PC-3 (cell line): Measurements from ENCODE around the gene AQP2. TPM values are rescaled to one million over a fixed set of nuclear protein-coding genes. Genes with fewer than 3 reads are reported as not detected.

Source experiments
- ATAC-seq: fragments of 200-7000 bp; cut with Tn5 transposase; 2 replicates; pipeline ENCODE4 v1.9.1; 2020; ENCODE audit warnings: mild to moderate bottlenecking, moderate library complexity
- BruUV-seq: library from RNA; stranded (reverse); fragments of 400-500 nt; replicated peaks from 2 replicates; lab custom pipeline; 2021; lab: Mats Ljungman, UMichigan
- CTCF ChIA-PET: fragments of 300-600 bp; sonication (Branson Sonifier 250); formaldehyde crosslinking; loops from one replicate; lab custom pipeline; 2022; ENCODE audit warnings: antibody characterized with exemption; lab: Charles Lee
- POLR2A ChIA-PET: fragments of 300-600 bp; sonication (Branson Sonifier 250); formaldehyde crosslinking; loops from one replicate; lab custom pipeline; 2022; ENCODE audit warnings: antibody characterized with exemption; ENCODE audit not compliant: unreplicated experiment; lab: Charles Lee
- DNase-seq: peaks from one replicate; pipeline ENCODE4 v3.0.0-alpha.2; 2015
- H2AFZ ChIP-seq: fragments of 300-600 bp; sonication (generic); 2 replicates; pipeline ENCODE4 v1.6.0; 2016; ENCODE audit warnings: antibody characterized with exemption, low read length
- H3F3A ChIP-seq: fragments of 300-600 bp; sonication (generic); one replicate; pipeline ENCODE4 v1.6.0; 2017; ENCODE audit warnings: antibody characterized with exemption, low read length, control low read depth, mild to moderate bottlenecking; ENCODE audit not compliant: unreplicated experiment
- H3K27ac ChIP-seq: fragments of 300-600 bp; sonication (generic); 2 replicates; pipeline ENCODE4 v1.5.1; 2016; ENCODE audit warnings: mild to moderate bottlenecking, low read length
- H3K27me3 ChIP-seq: fragments of 300-600 bp; sonication (generic); 2 replicates; pipeline ENCODE4 v1.6.1; 2016; ENCODE audit warnings: low read length, mixed read lengths
- H3K36me3 ChIP-seq: fragments of 300-600 bp; sonication (generic); 2 replicates; pipeline ENCODE4 v1.6.1; 2016; ENCODE audit warnings: low read depth, mixed run types, low read length, mixed read lengths
- H3K4me1 ChIP-seq: fragments of 300-600 bp; sonication (generic); 2 replicates; pipeline ENCODE4 v1.5.1; 2016; ENCODE audit warnings: low read length; ENCODE audit not compliant: insufficient read depth
- H3K4me2 ChIP-seq: fragments of 300-600 bp; sonication (generic); 2 replicates; pipeline ENCODE4 v1.6.0; 2016; ENCODE audit warnings: low read length
- H3K4me3 ChIP-seq: fragments of 300-600 bp; sonication (generic); 2 replicates; pipeline ENCODE4 v1.5.1; 2016; ENCODE audit warnings: mild to moderate bottlenecking, low read length, mixed read lengths
- H3K79me2 ChIP-seq: fragments of 300-600 bp; sonication (generic); 2 replicates; pipeline ENCODE4 v1.6.1; 2017; ENCODE audit warnings: low read length, mixed read lengths
- H3K9ac ChIP-seq: fragments of 300-600 bp; sonication (generic); 2 replicates; pipeline ENCODE4 v1.6.0; 2016; ENCODE audit warnings: mild to moderate bottlenecking, low read length
- H3K9me2 ChIP-seq: fragments of 300-600 bp; sonication (generic); replicated peaks from 2 replicates; pipeline ENCODE4 v1.6.1; 2016; ENCODE audit warnings: mixed run types, low read length, mixed read lengths
- H3K9me3 ChIP-seq: fragments of 300-600 bp; sonication (generic); 2 replicates; pipeline ENCODE4 v1.6.1; 2016; ENCODE audit warnings: low read length, mixed read lengths
- H4K20me1 ChIP-seq: fragments of 300-600 bp; sonication (generic); 2 replicates; pipeline ENCODE4 v1.6.1; 2016; ENCODE audit warnings: low read length, mixed read lengths
- EZH2 ChIP-seq: fragments of 300-600 bp; sonication (generic); IDR thresholded peaks from one replicate; pipeline ENCODE4 v1.6.1; 2017; ENCODE audit warnings: antibody characterized with exemption, mild to moderate bottlenecking, low read length; ENCODE audit not compliant: unreplicated experiment
- EZH2phosphoT487 ChIP-seq: fragments of 300-600 bp; sonication (generic); IDR thresholded peaks from 2 replicates; pipeline ENCODE4 v1.6.1; 2018; ENCODE audit warnings: mild to moderate bottlenecking, antibody characterized with exemption, low read length, borderline replicate concordance
- intact Hi-C: fragments of 100-400 bp; cut with micrococcal nuclease; formaldehyde crosslinking; loops from 2 replicates; pipeline ENCODE4 v1.9.0; 2023
- total RNA-seq: library from RNA; depleted of rRNA; stranded (reverse); fragments of >200 nt; gene quantifications from 2 replicates; pipeline ENCODE4 v1.2.3, GENCODE V29; 2014
- TF ChIP-seq, protein P1 (sequence below): fragments of 300-600 bp; sonication (generic); conservative IDR thresholded peaks from 2 replicates; pipeline ENCODE4 v1.5.1; 2017; ENCODE audit warnings: antibody characterized with exemption, low read depth, mild to moderate bottlenecking, low read length

AQP2 gene
- total RNA-seq, 1 experiment from 2014 or later = not detected

DNA sequence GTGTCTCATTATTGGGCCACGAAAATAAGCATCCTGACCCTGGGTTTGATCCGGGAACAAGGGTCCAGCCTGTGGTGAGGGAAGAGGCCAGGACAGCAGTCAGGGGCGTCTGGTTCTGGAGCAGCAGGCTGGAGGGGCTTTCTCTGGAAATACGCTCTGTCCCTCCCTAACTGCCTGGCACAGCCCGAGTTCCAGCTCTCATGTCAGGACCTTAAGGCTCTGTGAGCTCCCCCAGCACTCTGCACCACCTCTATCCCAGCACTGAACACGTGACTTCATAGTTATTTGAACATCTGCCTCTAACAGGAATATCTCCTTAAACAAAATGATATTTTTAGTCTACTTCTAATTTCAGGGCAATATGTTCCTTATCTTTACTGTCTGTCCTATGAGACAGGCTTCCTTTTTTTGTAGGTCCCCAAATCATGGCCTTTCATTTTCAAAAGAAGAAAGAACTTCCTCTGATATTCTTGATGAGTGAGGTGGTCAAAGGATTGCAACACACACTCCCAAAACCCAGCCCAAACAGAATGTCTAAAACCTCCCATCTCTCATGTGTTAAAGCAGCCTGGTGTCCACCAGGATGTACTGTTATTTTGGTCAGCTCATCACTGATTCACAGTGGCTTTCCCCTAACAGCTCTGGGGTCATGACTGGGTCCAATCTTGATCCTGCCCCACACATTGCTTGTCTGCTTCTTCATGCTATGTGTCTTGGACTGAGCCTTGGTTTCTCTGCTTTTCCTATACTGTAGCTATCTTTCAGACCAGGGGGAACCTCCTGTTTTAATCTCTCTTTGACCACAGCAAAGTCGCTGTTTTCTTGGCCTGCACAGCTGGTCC lies 31.9 kb downstream of the AQP2 start:
- no TSS peak for BruUV-seq
- intact Hi-C loops = no loop called here
- Histone ChIP-seq H3F3A (no peaks in the 10 kb centered on the region), H3K4me2 (no peak overlapping the region), H4K20me1 (no peaks in the 10 kb centered on the region), H3K4me3 (no peak overlapping the region), H3K4me1 (peaks cover 9% of the 10 kb centered on the region; the same call in 1 of the 2 replicates), H3K27me3 (no peaks in the 10 kb centered on the region), H3K9me3 (no peaks in the 10 kb centered on the region), H3K36me3 (peaks cover 9% of the 10 kb centered on the region), H3K9me2 (no peaks in the 10 kb centered on the region), H3K27ac (no peak overlapping the region), H3K9ac (no peak overlapping the region), H2AFZ (no peak overlapping the region), H3K79me2 (no peaks in the 10 kb centered on the region)
- no peak for ATAC-seq
- CTCF ChIA-PET = no interaction called here
- TF ChIP-seq, protein P1, sequence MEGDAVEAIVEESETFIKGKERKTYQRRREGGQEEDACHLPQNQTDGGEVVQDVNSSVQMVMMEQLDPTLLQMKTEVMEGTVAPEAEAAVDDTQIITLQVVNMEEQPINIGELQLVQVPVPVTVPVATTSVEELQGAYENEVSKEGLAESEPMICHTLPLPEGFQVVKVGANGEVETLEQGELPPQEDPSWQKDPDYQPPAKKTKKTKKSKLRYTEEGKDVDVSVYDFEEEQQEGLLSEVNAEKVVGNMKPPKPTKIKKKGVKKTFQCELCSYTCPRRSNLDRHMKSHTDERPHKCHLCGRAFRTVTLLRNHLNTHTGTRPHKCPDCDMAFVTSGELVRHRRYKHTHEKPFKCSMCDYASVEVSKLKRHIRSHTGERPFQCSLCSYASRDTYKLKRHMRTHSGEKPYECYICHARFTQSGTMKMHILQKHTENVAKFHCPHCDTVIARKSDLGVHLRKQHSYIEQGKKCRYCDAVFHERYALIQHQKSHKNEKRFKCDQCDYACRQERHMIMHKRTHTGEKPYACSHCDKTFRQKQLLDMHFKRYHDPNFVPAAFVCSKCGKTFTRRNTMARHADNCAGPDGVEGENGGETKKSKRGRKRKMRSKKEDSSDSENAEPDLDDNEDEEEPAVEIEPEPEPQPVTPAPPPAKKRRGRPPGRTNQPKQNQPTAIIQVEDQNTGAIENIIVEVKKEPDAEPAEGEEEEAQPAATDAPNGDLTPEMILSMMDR = no peak
- TF ChIP-seq EZH2phosphoT487 = no peak
- no peak for TF ChIP-seq EZH2
- POLR2A ChIA-PET = no interaction called here
- no peak for DNase-seq

DNA sequence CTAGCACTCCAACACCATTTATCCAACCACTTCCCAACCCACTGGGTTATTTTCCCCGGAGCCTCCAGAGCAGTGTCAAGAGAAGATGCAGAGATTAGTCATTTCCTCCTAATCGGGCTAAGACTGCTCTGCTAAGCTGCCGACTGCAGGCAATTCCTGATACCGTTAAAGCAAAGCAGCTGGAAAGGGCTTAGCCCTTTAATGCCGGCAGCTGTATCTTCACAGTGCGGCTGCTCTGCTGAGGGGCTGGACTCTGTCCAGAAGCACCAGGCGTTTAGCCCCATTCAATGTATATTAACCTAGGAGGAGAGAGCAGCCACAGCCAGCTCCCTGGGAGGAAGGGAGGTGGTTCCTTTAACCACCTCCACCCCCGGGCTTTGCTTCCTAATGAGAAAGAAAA lies 33.4 kb downstream of the AQP2 start:
- Histone ChIP-seq H3K9me3 (no peaks in the 10 kb centered on the region), H3K27ac (no peak overlapping the region), H3K4me1 (peaks cover 9% of the 10 kb centered on the region; the same call in 1 of the 2 replicates), H2AFZ (no peak overlapping the region), H3K4me2 (no peak overlapping the region), H3K4me3 (no peak overlapping the region), H4K20me1 (no peaks in the 10 kb centered on the region), H3K27me3 (no peaks in the 10 kb centered on the region), H3K36me3 (peaks cover 18% of the 10 kb centered on the region), H3K9ac (no peak overlapping the region), H3F3A (no peaks in the 10 kb centered on the region), H3K9me2 (no peaks in the 10 kb centered on the region), H3K79me2 (no peaks in the 10 kb centered on the region)
- BruUV-seq = no TSS peak
- intact Hi-C loops = no loop called here
- DNase-seq (peak; percentile 58), ATAC-seq (peak; percentile 97)
- TF ChIP-seq EZH2phosphoT487 (no peak), EZH2 (no peak)
- TF ChIP-seq, protein P1 = no peak
- ChIA-PET POLR2A (interaction anchor here (0.6 to 0.8 kb wide), 2 partner anchors 10 to 56 kb away, joined by 7 read pairs; no protein-coding TSS in a partner anchor), CTCF (interaction anchor here (0.7 to 1.2 kb wide), 2 partner anchors 86 to 128 kb away, joined by 3 to 4 read pairs; no protein-coding TSS in a partner anchor)
